NCI-H1694 treated with DMSO at 0.1 percent for 48 hours (cell line): ENCODE data around the gene CDC14B.

ENCODE experiments used
- DNase-seq: peaks from one replicate; lab custom pipeline; 2025; lab: John Stamatoyannopoulos, UW

Gene CDC14B

DNA sequence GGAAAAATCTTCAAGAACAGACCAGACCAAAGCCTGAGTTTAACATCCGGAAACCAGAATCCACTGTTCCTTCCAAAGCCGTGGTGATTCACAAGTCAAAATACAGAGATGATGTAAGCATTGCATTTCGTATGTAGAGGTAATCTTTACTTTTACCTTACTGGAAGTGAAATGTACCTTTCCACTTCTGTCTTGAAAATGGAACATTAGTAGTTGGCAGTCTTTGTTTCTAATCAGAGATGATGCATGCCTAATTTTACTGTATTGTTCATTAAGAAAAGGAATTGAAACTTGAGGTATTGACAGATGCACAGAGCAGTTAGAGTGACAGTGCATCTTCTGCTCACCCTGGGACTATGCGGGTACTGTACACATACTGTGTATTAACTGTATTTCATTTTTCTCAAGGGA, 135.1 kb downstream of the CDC14B start:
- no peak for DNase-seq

- no peak for DNase-seq
Measured at GRCh38 chr9:96483733-96484390, 135.8 kb downstream of the CDC14B start.

- DNase-seq = no peak
Measured at GRCh38 chr9:96483197-96483596, 136.4 kb downstream of the CDC14B start.

GRCh38 chr9:96482476-96482875, 137.2 kb downstream of the CDC14B start:
- no peak for DNase-seq

- no peak for DNase-seq
Measured at GRCh38 chr9:96480736-96481135, 138.9 kb downstream of the CDC14B start.

- no peak for DNase-seq
Measured at GRCh38 chr9:96478829-96479371, 140.7 kb downstream of the CDC14B start.

GRCh38 chr9:96476591-96476990, 143.1 kb downstream of the CDC14B start:
- no peak for DNase-seq

DNA sequence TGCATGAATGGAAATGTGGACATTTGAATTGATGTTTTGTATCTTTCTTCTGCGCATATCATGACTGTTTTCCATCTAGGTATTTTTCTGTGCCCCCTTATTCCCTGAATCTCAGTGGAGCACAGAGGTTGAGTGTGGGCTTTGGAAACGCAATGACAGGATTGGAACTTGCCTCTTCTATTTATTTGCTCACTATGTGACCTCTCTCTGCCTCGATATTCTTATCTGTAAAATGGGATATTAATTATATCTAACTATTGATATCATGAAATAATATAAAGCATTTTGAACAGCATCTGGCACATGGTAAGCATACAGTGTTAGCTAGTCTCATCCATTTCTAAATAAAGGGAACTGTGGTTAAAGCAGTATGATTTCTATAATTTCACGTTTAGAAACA, 143.6 kb downstream of the CDC14B start:
- no peak for DNase-seq

DNA sequence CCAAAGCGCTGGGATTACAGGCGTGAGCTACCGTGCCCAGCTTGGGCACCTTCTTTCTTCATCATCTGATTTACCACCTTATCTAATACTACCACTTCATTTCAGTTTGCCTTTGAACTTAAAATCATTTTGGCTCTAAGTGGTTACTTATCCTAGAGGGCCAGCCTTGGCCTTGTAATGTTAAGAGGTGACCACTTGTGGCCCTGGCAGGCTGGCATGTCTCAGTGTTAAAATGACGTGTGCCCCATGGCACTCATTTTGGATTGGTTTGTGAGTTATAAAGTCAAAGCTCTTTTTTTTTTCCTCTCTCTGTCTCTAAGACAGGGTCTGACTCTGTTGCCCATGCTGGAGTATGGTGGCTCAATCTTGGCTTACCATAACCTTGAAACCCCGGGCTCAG, 151.9 kb downstream of the CDC14B start:
- DNase-seq = no peak

DNA sequence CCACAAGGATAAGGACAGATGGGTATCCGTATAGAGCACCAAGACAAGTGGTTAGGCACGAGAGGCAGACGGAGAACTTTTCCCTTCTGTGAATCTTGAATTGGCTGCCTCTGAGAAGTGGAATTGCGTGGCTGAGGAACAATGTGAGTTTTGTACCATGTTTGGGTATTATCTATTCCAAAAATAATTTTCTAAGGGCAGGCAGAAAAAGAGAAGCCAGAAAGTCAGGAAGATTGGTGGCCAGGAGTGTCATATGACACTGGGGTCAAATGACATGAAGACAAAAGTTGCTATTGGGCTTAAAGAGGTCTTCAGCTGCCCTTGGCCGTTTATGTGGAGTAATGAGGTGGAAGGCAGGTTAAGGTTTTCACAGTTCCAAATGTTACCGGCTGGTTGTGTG, 155.2 kb downstream of the CDC14B start:
- DNase-seq = no peak

DNA sequence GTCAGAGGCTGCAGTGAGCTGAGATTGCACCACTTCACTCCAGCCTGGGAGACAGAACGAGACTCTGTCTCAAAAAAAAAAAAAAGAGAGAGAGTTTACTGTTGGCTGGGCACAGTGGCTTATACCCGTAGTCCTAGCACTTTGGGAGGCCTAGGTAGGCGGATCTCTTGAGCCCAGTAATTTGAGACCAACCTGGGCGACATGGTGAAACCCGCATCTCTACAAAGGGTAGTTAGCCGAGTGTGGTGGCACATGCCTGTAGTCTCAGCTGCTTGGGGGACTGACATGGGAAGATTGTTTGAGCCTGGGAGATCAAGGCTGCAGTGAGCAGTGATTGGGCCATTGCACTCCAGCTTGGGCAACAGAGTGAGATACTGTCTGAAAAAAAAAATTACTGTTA, 157.1 kb downstream of the CDC14B start:
- DNase-seq = no peak

DNA sequence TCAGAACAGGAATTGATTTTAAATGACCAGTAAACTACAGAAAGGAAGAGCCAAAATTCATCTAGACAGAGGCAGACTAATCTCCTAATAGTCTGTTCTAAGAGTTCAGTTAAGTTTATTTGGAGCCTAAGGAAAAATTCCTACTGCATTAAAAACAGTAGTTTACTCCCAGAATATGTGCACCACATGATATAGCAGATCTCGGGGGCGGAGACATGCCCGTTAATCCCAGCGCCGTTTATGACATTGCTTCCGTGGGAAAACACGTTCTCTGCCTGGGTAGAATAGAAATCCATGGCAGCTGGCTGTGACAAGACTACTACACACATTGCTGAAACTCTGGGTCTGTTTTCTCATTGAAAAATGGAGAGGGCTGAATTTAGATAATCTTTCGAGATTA, 158.3 kb downstream of the CDC14B start:
- DNase-seq = no peak

DNA sequence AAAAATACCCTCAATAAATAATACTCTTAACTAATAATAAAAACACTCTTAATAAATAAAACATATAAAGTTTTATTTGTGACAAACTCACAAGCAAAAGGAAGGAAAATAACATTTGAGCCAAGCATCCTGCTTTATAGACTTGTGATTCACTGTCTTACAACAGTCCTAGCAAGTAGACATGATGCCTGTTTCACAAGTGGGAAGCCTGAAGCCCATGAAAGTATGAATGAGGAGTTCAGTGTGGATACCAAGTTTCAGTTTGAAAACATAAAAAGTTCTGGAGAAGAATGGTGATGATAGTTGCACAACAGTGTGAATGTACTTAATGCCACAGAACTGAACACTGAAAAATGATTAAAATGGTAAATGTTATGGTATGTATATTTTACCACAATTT, 158.8 kb downstream of the CDC14B start:
- no peak for DNase-seq

DNA sequence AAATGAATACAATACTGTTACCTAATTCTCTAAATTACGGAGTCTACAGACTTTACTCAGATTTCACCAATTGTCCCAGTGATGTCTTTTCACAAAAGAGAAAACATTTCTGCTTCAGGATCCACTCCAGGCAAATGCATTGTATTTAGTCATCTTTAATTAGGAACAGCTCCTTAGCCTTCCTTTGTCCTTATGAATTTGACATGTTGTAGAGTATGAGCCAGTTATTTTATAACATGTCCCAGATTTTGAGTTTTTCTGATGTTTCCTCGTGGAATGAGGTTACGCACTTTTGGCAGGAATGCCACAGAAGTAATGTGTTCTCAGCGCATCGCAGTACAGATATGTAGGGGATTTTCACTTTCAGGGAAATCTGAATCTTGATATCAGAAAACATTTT, 159.2 kb downstream of the CDC14B start:
- no peak for DNase-seq

DNA sequence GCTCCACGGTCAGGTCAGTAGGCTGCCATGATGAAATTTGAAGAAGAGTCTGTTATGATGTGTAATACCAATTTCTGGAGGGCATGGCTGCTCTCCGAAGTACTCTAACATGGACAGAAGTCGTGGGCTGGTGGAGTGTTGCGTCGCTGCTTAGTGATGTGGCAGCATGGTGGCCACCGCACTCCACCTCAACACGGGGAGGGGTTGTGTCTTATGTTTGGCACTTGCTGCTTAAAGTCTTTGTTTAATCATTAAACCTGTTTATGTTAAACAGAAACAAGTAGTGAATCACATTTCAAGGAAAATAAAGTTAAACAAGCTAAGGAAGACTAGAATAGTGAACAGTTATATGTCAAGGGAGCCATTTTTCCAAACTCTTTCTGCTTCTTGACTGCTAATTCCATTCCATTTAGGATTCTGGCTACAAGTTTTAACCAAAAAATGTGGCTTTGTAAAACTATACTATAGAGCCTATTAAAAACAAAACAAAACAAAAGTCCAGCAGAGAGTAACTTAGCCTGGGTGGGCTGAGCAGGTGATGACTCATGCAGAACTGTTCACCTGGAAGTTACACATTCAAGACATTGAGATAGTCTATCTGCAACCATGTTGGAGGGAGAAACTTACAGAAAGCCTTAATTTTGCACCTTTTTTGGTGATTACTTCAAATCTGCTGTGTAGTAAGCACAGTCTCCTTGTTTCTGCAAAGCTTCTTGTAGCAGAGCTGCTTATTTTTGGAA, 160.2 kb downstream of the CDC14B start:
- no peak for DNase-seq

- no peak for DNase-seq
Measured at GRCh38 chr9:96458226-96458625, 161.4 kb downstream of the CDC14B start.

DNA sequence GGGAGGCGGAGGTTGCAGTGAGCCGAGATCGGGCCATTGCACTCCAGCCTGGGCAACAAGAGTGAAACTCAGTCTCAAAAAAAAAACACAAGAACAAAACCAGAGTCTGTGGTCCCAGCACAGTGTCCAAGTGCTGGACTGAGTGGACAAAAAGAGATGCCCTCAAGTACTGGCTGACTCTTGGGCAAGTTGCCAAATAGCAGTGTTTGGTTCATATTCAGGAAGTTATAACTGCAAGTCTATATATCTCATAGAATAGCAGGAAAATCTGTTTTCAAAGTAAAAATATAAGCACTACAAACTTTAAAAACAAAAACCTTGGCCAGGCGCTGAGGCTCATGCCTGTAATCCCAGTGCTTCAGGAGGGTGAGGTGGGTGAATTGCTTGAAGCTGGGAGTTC, 162.4 kb downstream of the CDC14B start:
- DNase-seq = no peak

GRCh38 chr9:96453625-96454024, 166.0 kb downstream of the CDC14B start:
- peak; percentile 23 for DNase-seq

DNA sequence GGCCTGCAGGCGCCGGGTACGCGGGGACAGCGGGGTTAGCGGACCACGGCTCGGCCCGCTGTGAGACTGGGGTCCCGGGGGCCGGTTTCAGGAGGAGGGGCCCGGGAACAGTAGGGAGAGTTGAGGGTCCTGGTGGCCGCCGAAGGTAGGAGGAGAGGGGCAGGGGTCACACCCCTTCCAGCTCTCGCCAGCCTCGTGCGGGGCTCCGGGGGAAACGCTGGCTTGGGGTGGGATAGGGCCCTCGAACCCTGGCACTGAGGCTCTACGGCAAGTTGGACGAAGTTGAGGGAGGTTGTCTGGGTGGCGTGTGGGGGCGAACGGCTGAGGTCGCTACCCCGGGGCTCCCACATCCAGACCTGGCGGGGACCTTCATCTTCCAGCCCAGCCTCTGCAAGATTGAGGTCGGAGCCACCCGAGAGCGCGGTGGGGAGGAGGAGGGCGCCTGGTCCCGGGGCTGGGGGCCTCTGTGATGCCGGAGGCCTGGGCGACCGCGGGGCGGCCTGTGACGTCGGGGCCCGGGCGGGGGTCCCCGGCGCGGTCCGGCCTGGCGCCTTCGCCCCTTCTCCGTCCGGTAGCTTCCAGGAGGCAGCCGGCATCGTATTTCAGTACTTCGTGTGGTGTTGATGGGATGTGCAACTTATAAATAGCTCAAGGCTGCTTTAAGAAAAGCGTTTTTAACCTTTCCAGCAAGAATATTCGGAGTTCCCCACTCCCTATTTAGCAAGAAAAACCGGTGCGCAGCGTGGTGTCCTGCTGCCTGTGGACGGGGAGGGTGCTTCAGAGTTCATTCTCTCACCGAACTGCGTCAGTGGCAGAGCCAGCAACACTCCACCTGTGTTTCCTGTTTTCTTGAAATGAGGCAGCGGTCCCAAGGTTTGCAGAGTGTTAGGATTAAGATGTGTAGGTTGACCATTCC, 168.8 kb downstream of the CDC14B start:
- no peak for DNase-seq
